ENCODE measurements around the gene RIPK4.

The RIPK4 gene

DNA sequence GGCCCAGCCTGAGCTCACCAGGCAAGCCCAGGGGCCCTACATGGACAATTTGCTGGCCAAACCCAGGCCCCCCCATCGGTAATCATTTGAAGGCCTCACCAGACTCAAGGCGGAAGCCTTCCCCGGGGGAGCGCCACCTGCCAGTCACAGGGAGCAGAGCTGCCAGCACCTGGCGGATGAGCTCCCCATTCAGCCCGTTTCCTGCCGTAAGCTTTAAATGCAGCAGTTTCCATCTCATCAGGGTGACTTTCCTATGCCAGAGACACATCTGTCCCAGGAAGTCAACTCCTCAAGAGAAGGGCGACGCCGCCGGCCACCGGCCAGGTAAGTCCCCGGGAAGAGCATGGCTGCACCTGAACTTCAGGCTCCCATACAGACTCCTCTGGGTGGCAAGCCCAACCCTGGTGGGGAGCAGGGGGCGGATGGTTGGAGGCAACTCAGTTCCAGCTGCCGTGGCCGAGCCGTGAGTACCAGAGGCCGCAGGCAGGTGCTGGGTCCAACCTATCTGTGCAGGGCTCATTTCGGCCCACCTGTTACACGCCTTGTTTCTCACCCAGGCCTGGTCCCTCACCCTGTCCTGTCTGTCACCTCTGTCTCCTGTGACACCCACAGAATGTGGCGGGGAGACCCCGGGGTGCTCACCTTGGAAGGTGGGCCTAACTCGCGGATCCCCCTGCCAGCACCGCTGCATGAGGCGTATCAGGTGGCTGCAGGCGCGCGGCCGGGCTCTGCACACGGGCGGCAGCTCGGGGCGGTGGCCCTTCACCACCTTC lies 20.7 kb downstream of the RIPK4 start:
- no peaks in the 10 kb centered on the region for H3K9me3 Mint-ChIP-seq
- no peaks in the 10 kb centered on the region for H3K36me3 Mint-ChIP-seq (ENCODE audit: low read depth)
- ATAC-seq (no peak), DNase-seq (no peak)
- H3K4me1 Mint-ChIP-seq, result no peaks in the 10 kb centered on the region
- H3K27me3 Mint-ChIP-seq, result peaks cover 2% of the 10 kb centered on the region
- H3K4me3 Mint-ChIP-seq, result no peak overlapping the region
- no peak overlapping the region for H3K27ac Mint-ChIP-seq

DNA sequence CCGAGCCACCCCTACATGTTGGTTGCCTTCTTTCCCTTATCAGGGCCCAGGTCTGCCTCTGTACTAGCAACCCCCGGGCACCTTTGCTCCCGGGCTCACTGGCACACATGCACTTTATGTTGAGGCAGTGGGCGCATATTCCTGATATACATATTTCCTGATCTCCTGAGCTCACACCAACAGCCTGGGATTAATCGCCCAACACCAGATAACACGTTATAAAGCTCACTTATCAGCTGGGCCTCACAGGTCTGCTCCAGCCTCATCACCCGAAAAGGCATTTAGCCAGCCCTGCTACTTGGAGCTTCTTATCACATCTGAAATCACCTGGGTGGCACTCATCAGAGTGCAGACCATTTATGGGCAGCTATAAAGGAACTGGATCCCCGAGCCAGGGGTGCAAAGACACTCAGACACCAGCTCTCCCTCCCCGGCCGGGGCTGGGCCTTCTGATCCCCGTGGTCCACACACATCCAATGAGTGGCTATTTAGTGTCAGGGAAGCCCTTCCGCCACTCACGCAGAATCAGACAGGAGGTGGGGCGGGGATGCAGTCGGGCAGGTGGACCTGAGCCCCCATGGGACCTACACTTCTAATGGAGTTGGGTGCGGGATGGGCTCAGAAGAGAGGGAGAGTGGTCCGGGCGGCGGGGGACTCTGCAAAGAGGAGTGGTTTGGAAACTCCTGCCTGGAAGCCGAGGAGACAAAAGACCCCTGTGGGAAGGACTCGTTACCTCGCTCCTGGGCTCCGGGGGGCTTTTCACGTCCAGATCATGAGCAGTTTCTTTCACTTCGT lies 21.6 kb downstream of the RIPK4 start:
- Mint-ChIP-seq H3K27me3 (peaks cover 2% of the 10 kb centered on the region), H3K36me3 (ENCODE audit: low read depth) (no peaks in the 10 kb centered on the region), H3K27ac (no peak overlapping the region), H3K4me1 (no peaks in the 10 kb centered on the region), H3K9me3 (no peaks in the 10 kb centered on the region), H3K4me3 (no peak overlapping the region)
- ATAC-seq (no peak), DNase-seq (no peak)

DNA sequence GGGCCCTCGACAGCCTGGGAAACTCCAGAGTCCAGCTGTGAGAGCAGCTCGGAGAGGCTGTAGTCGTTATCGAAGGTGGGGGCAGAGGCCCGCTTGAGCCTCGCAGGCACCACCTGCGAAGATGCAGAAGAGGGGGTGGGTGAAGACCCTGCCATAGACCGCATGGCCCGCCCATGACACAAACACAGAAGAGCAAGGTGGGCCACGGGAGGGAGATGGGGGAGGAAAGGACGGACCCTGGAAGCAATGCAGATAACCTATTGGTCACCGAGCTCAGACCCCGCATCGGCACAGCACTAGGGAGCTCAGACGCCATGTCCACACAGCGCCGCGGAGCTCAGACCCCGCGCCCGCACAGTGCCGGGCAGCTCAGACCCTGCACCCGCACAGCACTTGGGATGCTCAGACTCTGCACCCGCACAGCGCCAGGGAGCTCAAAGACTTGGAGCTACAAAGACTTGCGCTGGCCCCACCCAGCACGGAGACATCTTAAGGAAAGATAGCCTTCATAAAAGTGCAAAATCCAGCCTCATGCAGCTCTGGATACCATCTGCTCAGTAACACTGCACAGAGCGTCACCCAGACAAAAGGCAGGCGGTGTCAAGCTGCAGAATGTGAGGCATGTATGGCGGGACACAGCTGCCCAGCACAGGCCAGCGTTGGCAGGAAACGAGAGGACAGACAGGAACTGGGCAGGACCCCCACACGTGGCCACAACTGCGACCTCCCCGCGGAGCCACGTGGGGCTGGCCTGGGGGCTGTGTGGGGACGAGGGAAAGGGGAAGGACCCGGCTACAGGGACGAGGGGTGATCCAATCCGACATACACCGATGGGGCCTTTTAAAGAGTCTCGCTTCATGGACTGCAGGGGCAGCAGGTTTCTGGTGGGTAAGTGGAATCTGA lies 22.6 kb downstream of the RIPK4 start:
- DNase-seq (no peak), ATAC-seq (no peak)
- H3K36me3 Mint-ChIP-seq (ENCODE audit: low read depth), result no peaks in the 10 kb centered on the region
- H3K9me3 Mint-ChIP-seq, result no peaks in the 10 kb centered on the region
- H3K4me1 Mint-ChIP-seq, result no peaks in the 10 kb centered on the region
- no peak overlapping the region for H3K27ac Mint-ChIP-seq
- H3K27me3 Mint-ChIP-seq, result peaks cover 2% of the 10 kb centered on the region
- H3K4me3 Mint-ChIP-seq, result no peak overlapping the region

DNA sequence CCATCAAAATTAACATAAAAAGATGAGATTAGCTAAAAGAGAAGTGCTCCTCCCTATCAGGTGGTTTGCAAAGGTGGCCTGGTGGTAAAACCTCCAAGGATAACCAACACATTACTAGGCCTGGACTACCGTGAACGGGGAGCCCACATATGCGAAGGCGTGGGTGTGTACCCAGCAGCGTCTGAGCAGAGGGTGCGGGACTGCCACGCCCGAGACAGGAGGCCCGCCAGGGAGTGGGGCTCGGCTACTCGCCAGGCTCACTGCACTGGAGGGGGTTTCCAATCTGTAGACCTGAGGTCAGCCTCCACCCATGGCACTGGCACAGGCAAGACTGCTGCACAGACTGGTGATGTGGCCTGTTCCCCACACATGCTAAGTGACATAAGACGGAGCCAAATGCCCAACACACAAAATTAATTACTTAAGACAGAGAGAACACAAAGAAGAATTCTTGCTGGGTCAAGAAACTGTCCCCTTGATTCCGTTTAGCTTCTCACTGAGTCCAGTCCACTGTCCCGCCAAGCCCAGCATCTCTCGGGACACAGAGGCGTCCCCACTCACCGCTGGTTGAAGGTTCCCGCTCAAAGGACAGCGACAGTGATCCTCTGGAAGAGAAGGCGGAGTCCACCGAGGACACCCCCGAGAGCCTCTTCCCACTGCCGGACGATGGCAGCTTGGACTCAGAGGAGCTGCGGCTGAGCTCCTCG lies 23.4 kb downstream of the RIPK4 start:
- H3K36me3 Mint-ChIP-seq (ENCODE audit: low read depth), result no peaks in the 10 kb centered on the region
- peaks cover 2% of the 10 kb centered on the region for H3K27me3 Mint-ChIP-seq
- no peak overlapping the region for H3K27ac Mint-ChIP-seq
- no peak for ATAC-seq
- no peak for DNase-seq
- H3K9me3 Mint-ChIP-seq, result no peaks in the 10 kb centered on the region
- no peaks in the 10 kb centered on the region for H3K4me1 Mint-ChIP-seq
- no peak overlapping the region for H3K4me3 Mint-ChIP-seq

DNA sequence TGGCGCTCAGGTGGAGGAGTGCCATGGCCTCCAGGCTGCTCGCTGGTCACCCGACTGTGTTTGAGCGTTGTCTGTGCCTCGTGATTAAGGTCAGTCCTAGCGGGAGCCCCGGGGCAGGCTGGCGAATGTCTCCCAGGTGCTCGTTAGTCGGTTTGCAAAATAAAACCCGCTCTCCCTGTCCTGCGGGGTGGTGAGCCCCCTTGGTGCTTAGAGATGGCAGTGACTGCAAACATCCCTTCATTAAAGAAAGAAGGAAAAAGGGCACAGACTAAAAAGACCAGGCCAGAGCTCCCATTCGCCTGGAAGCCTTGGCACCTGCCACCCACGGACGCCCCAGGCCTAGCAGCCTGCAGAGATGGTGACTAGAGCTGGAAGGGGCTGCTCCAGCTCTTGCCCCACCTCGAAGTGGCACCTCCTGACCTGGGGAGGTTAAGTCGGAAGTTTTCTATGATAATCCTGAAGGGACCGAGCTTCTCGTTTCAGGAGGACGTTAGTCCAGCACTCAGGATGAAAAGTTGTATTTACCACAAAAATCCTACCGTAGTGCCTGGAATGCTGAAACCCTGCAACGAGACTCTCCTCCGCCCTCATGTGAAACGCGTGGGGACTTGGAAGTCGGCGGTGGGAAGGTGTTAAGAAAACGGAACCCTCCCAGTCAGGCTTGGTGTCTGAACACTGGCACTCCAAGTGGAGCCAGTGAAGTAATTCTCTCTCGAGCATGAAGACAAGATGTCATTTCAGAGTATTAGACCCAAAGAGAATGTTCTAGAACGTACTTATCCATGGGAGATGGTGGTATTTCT lies 24.6 kb downstream of the RIPK4 start:
- Mint-ChIP-seq H3K4me1 (no peaks in the 10 kb centered on the region), H3K27me3 (peaks cover 2% of the 10 kb centered on the region), H3K4me3 (no peak overlapping the region), H3K36me3 (ENCODE audit: low read depth) (peaks cover 2% of the 10 kb centered on the region), H3K9me3 (no peaks in the 10 kb centered on the region), H3K27ac (no peak overlapping the region)
- ATAC-seq (no peak), DNase-seq (no peak)

DNA sequence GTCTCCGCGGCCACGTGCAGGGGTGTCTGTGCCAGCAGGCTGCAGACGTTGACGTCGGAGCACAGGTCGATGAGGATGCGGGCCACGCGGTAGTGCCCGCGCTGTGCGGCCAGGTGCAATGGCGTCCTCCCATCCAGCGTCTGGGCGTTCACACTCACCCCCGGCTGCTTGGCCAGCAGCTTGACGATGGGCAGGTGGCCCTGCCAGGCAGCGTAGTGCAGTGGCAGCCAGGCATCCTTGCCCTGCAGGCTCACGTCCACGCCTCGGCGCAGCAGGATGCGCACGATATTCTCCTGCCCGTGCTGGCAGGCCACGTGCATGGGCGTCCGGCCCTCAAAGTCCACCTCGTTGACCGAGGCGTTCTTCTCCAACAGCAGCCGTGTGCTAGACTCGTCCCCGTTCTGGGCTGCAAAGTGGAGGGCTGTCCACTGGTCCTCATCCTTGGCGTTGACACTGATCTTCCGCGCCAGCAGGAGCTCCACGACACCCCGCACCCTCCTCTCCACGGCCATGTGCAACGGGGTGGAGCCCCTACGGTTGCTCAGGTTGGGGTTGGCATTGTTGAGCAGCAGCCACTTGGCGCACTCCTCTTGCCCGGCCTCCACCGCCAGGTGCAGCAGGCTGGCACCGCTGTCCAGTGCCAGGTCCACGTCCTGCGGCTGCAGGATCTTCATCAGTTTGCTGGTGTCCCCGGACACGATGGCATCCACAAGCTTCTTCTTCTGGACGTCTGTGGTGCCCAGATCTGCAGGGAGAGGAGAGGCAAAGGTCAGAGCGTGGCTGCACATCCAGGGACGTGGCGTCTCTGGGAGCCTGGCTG lies 25.4 kb downstream of the RIPK4 start:
- peaks cover 2% of the 10 kb centered on the region for H3K36me3 Mint-ChIP-seq (ENCODE audit: low read depth)
- peaks cover 2% of the 10 kb centered on the region for H3K27me3 Mint-ChIP-seq
- no peak overlapping the region for H3K4me3 Mint-ChIP-seq

DNA sequence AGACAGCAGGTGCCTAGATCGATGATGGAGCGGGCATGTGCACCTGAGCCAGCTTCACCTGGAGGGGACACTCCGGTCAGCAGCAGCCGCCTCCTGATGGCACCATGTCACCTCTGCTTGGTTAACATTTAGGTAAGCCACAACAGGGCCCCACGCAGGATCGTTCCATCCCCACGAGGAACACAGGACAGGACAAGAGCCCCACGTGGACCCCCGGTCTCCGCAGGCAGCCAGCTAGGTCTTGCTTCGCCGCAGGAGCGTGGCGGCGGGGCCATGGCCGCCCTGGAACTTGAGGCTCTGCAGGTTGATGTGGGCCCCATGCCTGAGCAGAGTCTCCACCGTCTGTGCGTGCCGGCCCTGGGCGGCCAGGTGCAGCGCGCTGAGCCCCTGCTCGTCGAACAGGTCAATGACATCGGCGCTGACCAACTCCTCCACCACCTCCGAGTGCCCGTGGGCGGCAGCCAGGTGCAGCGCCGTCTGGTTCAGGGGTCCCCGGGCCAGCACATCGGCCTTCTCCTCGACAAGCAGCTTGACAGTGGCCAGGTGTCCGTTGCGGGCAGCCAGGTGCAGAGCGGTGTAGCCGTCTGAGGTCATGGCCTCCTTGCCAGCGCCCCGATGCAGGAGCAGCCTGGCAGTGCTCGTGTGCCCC lies 26.1 kb downstream of the RIPK4 start:
- no peak overlapping the region for H3K27ac Mint-ChIP-seq
- H3K27me3 Mint-ChIP-seq, result peaks cover 2% of the 10 kb centered on the region
- H3K4me1 Mint-ChIP-seq, result no peaks in the 10 kb centered on the region
- peaks cover 2% of the 10 kb centered on the region for H3K36me3 Mint-ChIP-seq (ENCODE audit: low read depth)
- H3K4me3 Mint-ChIP-seq, result no peak overlapping the region
- ATAC-seq, result no peak
- DNase-seq, result no peak
- no peaks in the 10 kb centered on the region for H3K9me3 Mint-ChIP-seq

More for the DNA sequence above, 25.4 kb downstream of the RIPK4 start:
- DNase-seq (no peak), ATAC-seq (no peak)
- H3K27ac Mint-ChIP-seq, result no peak overlapping the region
- no peaks in the 10 kb centered on the region for H3K4me1 Mint-ChIP-seq
- no peaks in the 10 kb centered on the region for H3K9me3 Mint-ChIP-seq

DNA sequence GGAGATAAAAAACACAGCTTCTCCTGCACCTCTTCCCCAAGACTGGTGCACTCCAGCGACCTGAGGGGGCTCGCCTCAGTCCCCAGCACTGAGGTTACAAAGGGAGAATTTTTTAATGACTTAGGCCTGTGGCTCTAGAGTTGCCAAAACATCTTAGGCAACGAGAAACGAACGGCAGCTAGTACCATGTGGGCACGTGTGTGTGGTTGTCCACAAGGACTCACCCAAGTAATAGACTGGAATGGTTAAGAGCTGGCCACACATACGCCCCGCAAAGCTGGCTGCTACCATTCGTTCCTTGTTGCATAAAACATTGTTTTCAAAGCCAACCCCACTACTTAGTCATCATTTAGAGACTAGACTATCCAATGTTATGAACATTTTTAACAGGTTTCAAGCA lies 26.9 kb downstream of the RIPK4 start:
- H3K4me1 Mint-ChIP-seq, result no peaks in the 10 kb centered on the region
- no peak overlapping the region for H3K4me3 Mint-ChIP-seq
- no peak for ATAC-seq
- DNase-seq, result no peak
- no peaks in the 10 kb centered on the region for H3K9me3 Mint-ChIP-seq
- peaks cover 2% of the 10 kb centered on the region for H3K36me3 Mint-ChIP-seq (ENCODE audit: low read depth)
- no peak overlapping the region for H3K27ac Mint-ChIP-seq
- peaks cover 2% of the 10 kb centered on the region for H3K27me3 Mint-ChIP-seq

DNA sequence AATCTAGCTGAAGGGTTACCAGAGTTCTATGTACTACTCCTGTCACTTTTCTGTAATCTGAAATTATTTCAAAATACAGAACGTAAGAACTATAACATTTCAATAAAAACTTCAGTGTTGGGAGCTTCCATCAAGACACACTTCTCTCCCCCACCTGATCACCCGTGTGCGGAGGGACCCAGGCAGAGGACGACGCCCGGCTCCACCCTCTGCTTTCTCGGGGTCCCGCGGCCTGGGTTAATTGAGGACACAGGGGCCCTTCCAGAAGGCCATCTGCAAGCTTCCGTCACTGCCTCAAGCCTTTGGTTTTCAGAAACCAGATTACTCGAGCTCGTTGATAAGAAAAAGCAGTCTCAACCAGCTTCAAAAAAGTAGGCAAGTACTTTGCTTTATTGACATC lies 27.8 kb downstream of the RIPK4 start:
- Mint-ChIP-seq H3K36me3 (ENCODE audit: low read depth) (peaks cover 2% of the 10 kb centered on the region), H3K4me3 (no peak overlapping the region), H3K27ac (no peak overlapping the region), H3K27me3 (peaks cover 2% of the 10 kb centered on the region), H3K4me1 (no peaks in the 10 kb centered on the region), H3K9me3 (no peaks in the 10 kb centered on the region)
- ATAC-seq (no peak), DNase-seq (no peak)

DNA sequence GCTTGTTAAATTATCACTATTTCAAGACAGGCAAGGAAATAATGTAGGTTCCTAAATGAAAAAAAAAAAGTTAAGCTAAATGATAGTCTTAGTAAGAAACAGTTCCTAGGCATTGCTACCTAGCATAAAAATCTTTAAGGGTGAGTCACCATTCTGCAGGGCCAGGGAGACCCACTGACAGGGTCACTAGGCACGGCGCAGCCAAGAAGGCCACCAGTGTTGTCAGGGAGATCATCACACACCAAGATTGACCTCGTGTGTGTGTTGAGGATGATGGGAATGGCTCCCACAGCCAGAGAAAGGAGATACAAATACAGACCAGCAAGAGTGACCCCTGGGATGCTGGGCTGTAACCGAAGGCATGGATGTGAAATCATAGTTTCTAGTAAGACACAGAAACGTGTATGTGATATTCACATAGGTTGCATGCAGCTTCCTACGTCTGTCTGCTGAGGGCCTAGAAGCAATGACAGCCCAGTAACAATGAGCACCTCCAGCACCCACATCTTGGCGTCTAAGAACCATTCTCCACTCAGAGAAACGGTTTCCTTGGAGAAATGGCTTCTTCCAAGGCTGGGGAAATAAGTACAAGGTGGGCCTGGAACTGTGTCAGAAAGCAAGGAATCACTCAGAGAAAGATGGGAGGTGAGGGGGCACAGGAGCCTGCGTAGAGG lies 29.1 kb downstream of the RIPK4 start:
- H3K27ac Mint-ChIP-seq, result no peak overlapping the region
- H3K36me3 Mint-ChIP-seq (ENCODE audit: low read depth), result peaks cover 2% of the 10 kb centered on the region
- H3K9me3 Mint-ChIP-seq, result peaks cover 4% of the 10 kb centered on the region
- peaks cover 2% of the 10 kb centered on the region for H3K27me3 Mint-ChIP-seq
- no peaks in the 10 kb centered on the region for H3K4me1 Mint-ChIP-seq
- ATAC-seq (no peak), DNase-seq (no peak)
- H3K4me3 Mint-ChIP-seq, result no peak overlapping the region

DNA sequence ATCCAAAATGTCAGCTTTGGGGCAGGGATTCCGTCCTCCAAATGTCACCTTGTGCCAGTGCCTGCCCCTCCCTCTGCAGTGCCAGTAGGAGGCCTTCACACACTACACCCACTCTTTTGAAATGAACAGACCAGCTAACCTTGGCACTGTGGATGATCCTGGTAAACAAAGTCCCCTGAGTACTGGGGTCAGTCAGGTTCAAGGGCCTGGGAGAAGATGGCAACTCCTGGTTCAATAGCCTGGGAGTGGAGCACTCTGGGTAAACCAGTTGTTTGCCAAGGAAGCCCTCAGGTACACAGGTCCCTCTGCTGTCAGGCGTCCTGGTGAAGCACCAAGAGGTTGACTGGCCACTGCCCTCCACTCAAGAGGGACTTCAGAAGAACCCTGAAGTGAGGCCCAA lies 30.4 kb downstream of the RIPK4 start:
- peaks cover 9% of the 10 kb centered on the region for H3K9me3 Mint-ChIP-seq
- peaks cover 2% of the 10 kb centered on the region for H3K36me3 Mint-ChIP-seq (ENCODE audit: low read depth)
- no peak overlapping the region for H3K4me3 Mint-ChIP-seq
- no peak overlapping the region for H3K27ac Mint-ChIP-seq
- DNase-seq (no peak), ATAC-seq (no peak)
- H3K4me1 Mint-ChIP-seq, result no peaks in the 10 kb centered on the region
- H3K27me3 Mint-ChIP-seq, result peaks cover 5% of the 10 kb centered on the region
